ENCODE data around the gene HMGXB3. TPM values are rescaled to one million over a fixed set of nuclear protein-coding genes. Genes with fewer than 3 reads are reported as not detected.

HMGXB3 gene
- total RNA-seq, 4 donors from 2014 or later: 35.5 to 70.2 (median 41.1) TPM

DNA sequence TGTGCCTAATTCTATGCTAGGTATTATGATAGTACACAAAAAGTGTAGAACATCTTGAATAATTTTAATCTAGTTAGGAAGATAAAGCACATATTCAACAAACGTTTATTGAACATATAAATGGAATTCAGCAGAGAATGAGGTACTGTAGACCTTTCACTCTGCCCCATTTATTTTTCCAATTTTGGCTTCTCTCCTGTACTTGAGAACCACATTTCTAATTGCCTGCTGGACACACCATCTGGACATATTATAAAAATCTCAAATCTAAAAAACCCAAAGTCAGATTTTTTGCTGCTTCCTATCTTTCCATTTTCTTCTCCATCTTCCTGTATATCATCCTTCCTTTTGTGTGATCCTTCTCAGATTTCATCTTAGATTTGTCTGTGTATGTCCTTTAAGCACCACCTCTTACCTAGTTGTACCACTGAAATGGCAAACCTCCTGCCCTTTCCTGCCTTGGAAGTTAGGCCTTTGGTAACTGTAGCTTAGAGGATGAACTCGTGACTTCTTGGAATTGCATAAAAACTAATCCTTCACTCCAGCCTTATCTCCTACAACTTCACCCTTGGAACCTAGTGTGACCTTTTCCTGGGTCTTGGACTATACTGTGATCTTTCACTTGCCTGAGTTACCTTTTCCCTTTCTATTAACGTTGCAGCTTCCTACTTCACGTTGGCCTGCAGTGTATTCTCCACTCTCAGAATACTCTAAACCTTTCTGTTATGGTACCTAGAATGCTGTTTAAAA lies 31.2 kb upstream of the HMGXB3 start:
- no peak for TF ChIP-seq POLR2A (IDR thresholded peaks at IDR 0.05)
- TF ChIP-seq, protein P1, sequence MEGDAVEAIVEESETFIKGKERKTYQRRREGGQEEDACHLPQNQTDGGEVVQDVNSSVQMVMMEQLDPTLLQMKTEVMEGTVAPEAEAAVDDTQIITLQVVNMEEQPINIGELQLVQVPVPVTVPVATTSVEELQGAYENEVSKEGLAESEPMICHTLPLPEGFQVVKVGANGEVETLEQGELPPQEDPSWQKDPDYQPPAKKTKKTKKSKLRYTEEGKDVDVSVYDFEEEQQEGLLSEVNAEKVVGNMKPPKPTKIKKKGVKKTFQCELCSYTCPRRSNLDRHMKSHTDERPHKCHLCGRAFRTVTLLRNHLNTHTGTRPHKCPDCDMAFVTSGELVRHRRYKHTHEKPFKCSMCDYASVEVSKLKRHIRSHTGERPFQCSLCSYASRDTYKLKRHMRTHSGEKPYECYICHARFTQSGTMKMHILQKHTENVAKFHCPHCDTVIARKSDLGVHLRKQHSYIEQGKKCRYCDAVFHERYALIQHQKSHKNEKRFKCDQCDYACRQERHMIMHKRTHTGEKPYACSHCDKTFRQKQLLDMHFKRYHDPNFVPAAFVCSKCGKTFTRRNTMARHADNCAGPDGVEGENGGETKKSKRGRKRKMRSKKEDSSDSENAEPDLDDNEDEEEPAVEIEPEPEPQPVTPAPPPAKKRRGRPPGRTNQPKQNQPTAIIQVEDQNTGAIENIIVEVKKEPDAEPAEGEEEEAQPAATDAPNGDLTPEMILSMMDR (IDR thresholded peaks at IDR 0.05): no peak
- Histone ChIP-seq H3K36me3 (no peaks in the 10 kb centered on the region), H3K4me3 (replicated peaks in 1 of 3) (no peak overlapping the region), H3K9me3 (no peaks in the 10 kb centered on the region), H3K4me1 (no peaks in the 10 kb centered on the region), H3K27me3 (no peaks in the 10 kb centered on the region), H3K27ac (no peak overlapping the region)
- intact Hi-C loops (cut with DNase I): no loop called here
- DNase-seq: no peak
- 91 to 94% methylated on average over 4 of the region's 4 CpGs for WGBS, 2 donors

DNA sequence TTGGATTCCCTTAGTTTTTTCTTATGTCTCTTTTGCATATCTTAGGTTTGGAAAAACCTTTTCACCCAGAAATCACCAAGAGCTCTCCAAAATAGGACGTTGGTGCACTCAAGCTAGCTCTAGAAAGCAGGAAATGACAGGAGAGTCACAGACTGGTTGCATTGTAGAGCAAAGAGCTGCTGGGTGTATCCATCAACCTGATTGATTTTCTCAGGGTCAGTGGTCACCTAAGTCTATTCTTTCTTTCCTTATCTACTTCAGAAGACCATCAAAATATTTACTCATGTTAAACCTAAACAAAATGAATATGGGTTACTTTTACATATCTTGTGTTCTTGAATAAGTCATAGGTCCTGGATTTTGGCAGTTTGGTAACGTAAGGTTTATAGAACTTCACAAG lies 25.1 kb upstream of the HMGXB3 start:
- H3K27me3 ChIP-seq: no peaks in the 10 kb centered on the region
- intact Hi-C loops (cut with DNase I): no loop called here
- H3K4me1 ChIP-seq: no peaks in the 10 kb centered on the region
- DNase-seq: no peak
- no peaks in the 10 kb centered on the region for H3K9me3 ChIP-seq
- peaks cover 2 to 6% of the 10 kb centered on the region in 2 donors for H3K36me3 ChIP-seq
- H3K4me3 ChIP-seq (replicated peaks in 1 of 3): no peak overlapping the region
- H3K27ac ChIP-seq: no peak overlapping the region
- whole genome bisulfite sequencing, 2 donors: 62 to 64% methylated on average over 2 of the region's 2 CpGs
- TF ChIP-seq, protein P1 (IDR thresholded peaks at IDR 0.05): no peak
- TF ChIP-seq POLR2A (IDR thresholded peaks at IDR 0.05): no peak

DNA sequence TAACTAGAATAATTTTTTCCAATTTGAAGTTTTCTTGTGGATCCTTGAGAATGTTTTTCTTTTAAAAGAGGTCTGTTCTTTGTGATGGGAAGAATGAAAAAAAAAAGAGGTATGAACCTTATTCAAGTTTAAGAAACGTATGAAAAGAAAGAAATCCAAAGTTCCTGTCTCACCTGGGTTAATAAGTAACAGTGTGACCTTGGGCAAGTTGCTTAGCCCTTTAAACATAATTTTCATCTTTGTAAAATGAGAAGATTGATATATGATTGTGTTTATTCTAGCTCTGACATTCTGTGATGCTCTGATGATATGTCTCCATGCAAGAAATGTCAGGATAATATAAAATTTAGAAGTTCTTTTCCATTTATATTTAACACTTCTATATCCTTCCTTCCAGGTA lies 20.6 kb upstream of the HMGXB3 start:
- intact Hi-C loops (cut with DNase I): no loop called here
- WGBS, 2 donors: 88 to 92% methylated on average over 1 of the region's 1 CpG

DNA sequence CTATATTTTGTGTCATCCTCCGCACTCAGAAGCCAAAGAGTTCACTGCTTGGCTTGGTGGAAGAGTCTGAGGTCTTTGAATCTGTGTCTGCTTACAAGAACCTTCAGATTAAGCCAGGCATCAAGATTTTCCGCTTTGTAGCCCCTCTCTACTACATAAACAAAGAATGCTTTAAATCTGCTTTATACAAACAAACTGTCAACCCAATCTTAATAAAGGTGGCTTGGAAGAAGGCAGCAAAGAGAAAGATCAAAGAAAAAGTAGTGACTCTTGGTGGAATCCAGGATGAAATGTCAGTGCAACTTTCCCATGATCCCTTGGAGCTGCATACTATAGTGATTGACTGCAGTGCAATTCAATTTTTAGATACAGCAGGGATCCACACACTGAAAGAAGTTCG lies 19.3 kb upstream of the HMGXB3 start:
- TF ChIP-seq, protein P1 (IDR thresholded peaks at IDR 0.05): no peak
- TF ChIP-seq POLR2A (IDR thresholded peaks at IDR 0.05): no peak
- DNase-seq: no peak
- Histone ChIP-seq H3K4me1 (peaks cover 0 to 6% of the 10 kb centered on the region in 2 donors), H3K27me3 (no peaks in the 10 kb centered on the region), H3K9me3 (no peaks in the 10 kb centered on the region), H3K27ac (no peak overlapping the region), H3K36me3 (peaks cover 5 to 6% of the 10 kb centered on the region in 2 donors), H3K4me3 (replicated peaks in 1 of 3) (no peak overlapping the region)
- 92 to 99% methylated on average over 3 of the region's 3 CpGs for WGBS, 2 donors
- intact Hi-C loops (cut with DNase I): no loop called here

More for the DNA sequence above, 20.6 kb upstream of the HMGXB3 start:
- no peak overlapping the region for H3K4me3 ChIP-seq (replicated peaks in 1 of 3)
- no peak for DNase-seq
- TF ChIP-seq, protein P1 (IDR thresholded peaks at IDR 0.05): no peak
- TF ChIP-seq POLR2A (IDR thresholded peaks at IDR 0.05): no peak
- no peak overlapping the region for H3K27ac ChIP-seq
- H3K9me3 ChIP-seq: no peaks in the 10 kb centered on the region
- no peaks in the 10 kb centered on the region for H3K27me3 ChIP-seq
- peaks cover 5 to 6% of the 10 kb centered on the region in 2 donors for H3K36me3 ChIP-seq
- H3K4me1 ChIP-seq: peaks cover 0 to 6% of the 10 kb centered on the region in 2 donors

DNA sequence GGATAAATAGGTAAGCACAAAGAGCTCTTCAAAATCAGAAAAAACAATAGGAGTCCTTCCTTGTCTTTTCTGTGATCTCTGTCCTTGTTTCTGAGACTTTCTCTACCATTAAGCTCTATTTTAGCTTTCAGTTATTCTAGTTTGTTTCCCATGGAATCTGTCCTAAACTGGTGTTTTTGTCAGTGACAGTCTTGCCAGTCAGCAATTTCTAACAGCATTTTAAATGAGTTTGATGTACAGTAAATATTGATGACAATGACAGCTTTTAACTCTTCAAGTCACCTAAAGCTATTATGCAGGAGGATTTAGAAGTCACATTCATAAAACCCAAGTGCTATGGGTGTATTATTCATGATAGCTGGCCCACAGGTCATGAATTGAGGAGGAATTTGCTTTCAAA lies 18.0 kb upstream of the HMGXB3 start:
- intact Hi-C loops (cut with DNase I): no loop called here
- Histone ChIP-seq H3K9me3 (no peaks in the 10 kb centered on the region), H3K4me3 (replicated peaks in 1 of 3) (no peak overlapping the region), H3K27me3 (no peaks in the 10 kb centered on the region), H3K36me3 (peaks cover 5 to 6% of the 10 kb centered on the region in 2 donors), H3K27ac (no peak overlapping the region), H3K4me1 (peaks cover 0 to 6% of the 10 kb centered on the region in 2 donors)
- no peak for TF ChIP-seq POLR2A (IDR thresholded peaks at IDR 0.05)
- DNase-seq: no peak

Measured in thyroid gland (tissue), 4 donors.